Occipital lobe (tissue), 2 donors: Measurements from ENCODE around the gene NEMP2. TPM values are rescaled to one million over a fixed set of nuclear protein-coding genes. Genes with fewer than 3 reads are reported as not detected.

Experiments used
- DNase-seq: peaks from one replicate; lab custom pipeline; 2025; lab: John Stamatoyannopoulos, UW
- total RNA-seq: library from RNA; depleted of rRNA; stranded (reverse); fragments of >200 nt; gene quantifications from one replicate; pipeline ENCODE4 v1.2.3, GENCODE V29; 2014

NEMP2 gene
- 3.4 TPM for total RNA-seq

GRCh38 chr2:190534310-190535120 lies at the start of gene NEMP2:
NEMP2 (minus strand) TSS chr2:190534722; CDS start chr2:190534655, 67 bp downstream.
- DNase-seq = peak; percentile 66

GRCh38 chr2:190583507-190584337 lies 49.2 kb upstream of the NEMP2 start:
- DNase-seq = no peak

GRCh38 chr2:190582736-190583506 lies 48.4 kb upstream of the NEMP2 start:
- DNase-seq = no peak

GRCh38 chr2:190582019-190582418 lies 47.5 kb upstream of the NEMP2 start:
- no peak for DNase-seq

GRCh38 chr2:190579915-190580846 lies 45.7 kb upstream of the NEMP2 start:
- DNase-seq = no peak

- DNase-seq = no peak
Measured at GRCh38 chr2:190579058-190579410, 44.5 kb upstream of the NEMP2 start.

GRCh38 chr2:190578158-190579057 lies 43.9 kb upstream of the NEMP2 start:
- DNase-seq = peak; percentile 24

- no peak for DNase-seq
Measured at GRCh38 chr2:190576573-190576972, 42.1 kb upstream of the NEMP2 start.

- DNase-seq = no peak
Measured at GRCh38 chr2:190575263-190575662, 40.7 kb upstream of the NEMP2 start.

- DNase-seq = no peak
Measured at GRCh38 chr2:190574169-190574568, 39.6 kb upstream of the NEMP2 start.

GRCh38 chr2:190572246-190572645 lies 37.7 kb upstream of the NEMP2 start:
- DNase-seq = no peak

GRCh38 chr2:190571686-190572085 lies 37.2 kb upstream of the NEMP2 start:
- no peak for DNase-seq

GRCh38 chr2:190570871-190571270 lies 36.3 kb upstream of the NEMP2 start:
- no peak for DNase-seq

GRCh38 chr2:190569994-190570755 lies 35.7 kb upstream of the NEMP2 start:
- DNase-seq = no peak

- no peak for DNase-seq
Measured at GRCh38 chr2:190564838-190565237, 30.3 kb upstream of the NEMP2 start.

- DNase-seq = no peak
Measured at GRCh38 chr2:190563646-190564045, 29.1 kb upstream of the NEMP2 start.

- DNase-seq = no peak
Measured at GRCh38 chr2:190563109-190563508, 28.6 kb upstream of the NEMP2 start.

- no peak for DNase-seq
Measured at GRCh38 chr2:190562121-190562520, 27.6 kb upstream of the NEMP2 start.

GRCh38 chr2:190561094-190561493 lies 26.6 kb upstream of the NEMP2 start:
- no peak for DNase-seq
